ENCODE measurements around the gene NDUFB10. TPM values are rescaled to one million over a fixed set of nuclear protein-coding genes. Genes with fewer than 3 reads are reported as not detected.

NDUFB10 gene
- total RNA-seq, 1 donor: 109 TPM

GRCh38 chr16:1973461-1974156 is 14.3 kb downstream of the NDUFB10 start:
- Histone ChIP-seq H3K27ac (ENCODE audit: low read depth, low read length) (no peak overlapping the region), H3K4me3 (ENCODE audit: insufficient read depth, low read length) (no peak overlapping the region), H3K4me1 (ENCODE audit: insufficient read depth, low read length) (peaks cover 10% of the 10 kb centered on the region), H3K79me2 (ENCODE audit: insufficient read depth, low read length) (peaks cover 26% of the 10 kb centered on the region), H2AFZ (ENCODE audit: low read length) (no peak overlapping the region), H3K9me3 (ENCODE audit: low read depth, low read length) (no peaks in the 10 kb centered on the region), H4K20me1 (ENCODE audit: insufficient read depth, low read length) (peaks cover 5% of the 10 kb centered on the region), H3K27me3 (ENCODE audit: insufficient read depth, low read length) (no peaks in the 10 kb centered on the region), H3K4me2 (ENCODE audit: insufficient read depth, low read length) (no peak overlapping the region), H3K36me3 (ENCODE audit: insufficient read depth, low read length) (peaks cover 26% of the 10 kb centered on the region)
- peak; percentile 87 for DNase-seq (ENCODE audit: insufficient read length, low spot score, missing footprints)
- no peak for TF ChIP-seq CTCF (IDR thresholded peaks at IDR 0.05; ENCODE audit: extremely low read depth, low read depth, low read length)

GRCh38 chr16:1974157-1975070 is 15.1 kb downstream of the NDUFB10 start:
- Histone ChIP-seq H2AFZ (ENCODE audit: low read length) (no peak overlapping the region), H3K27ac (ENCODE audit: low read depth, low read length) (no peak overlapping the region), H3K4me1 (ENCODE audit: insufficient read depth, low read length) (peaks cover 10% of the 10 kb centered on the region), H3K4me2 (ENCODE audit: insufficient read depth, low read length) (no peak overlapping the region), H3K27me3 (ENCODE audit: insufficient read depth, low read length) (peaks cover under 1% of the 10 kb centered on the region), H3K79me2 (ENCODE audit: insufficient read depth, low read length) (peaks cover 26% of the 10 kb centered on the region), H4K20me1 (ENCODE audit: insufficient read depth, low read length) (peaks cover 10% of the 10 kb centered on the region), H3K9me3 (ENCODE audit: low read depth, low read length) (no peaks in the 10 kb centered on the region), H3K36me3 (ENCODE audit: insufficient read depth, low read length) (peaks cover 26% of the 10 kb centered on the region), H3K4me3 (ENCODE audit: insufficient read depth, low read length) (no peak overlapping the region)
- no peak for TF ChIP-seq CTCF (IDR thresholded peaks at IDR 0.05; ENCODE audit: extremely low read depth, low read depth, low read length)
- DNase-seq (ENCODE audit: insufficient read length, low spot score, missing footprints): peak; percentile 72

- H3K79me2 ChIP-seq (ENCODE audit: insufficient read depth, low read length): peaks cover 26% of the 10 kb centered on the region
- peaks cover 26% of the 10 kb centered on the region for H3K36me3 ChIP-seq (ENCODE audit: insufficient read depth, low read length)
- peak; percentile 55 for DNase-seq (ENCODE audit: insufficient read length, low spot score, missing footprints)
- H3K4me1 ChIP-seq (ENCODE audit: insufficient read depth, low read length): peaks cover 10% of the 10 kb centered on the region
- no peak for TF ChIP-seq CTCF (IDR thresholded peaks at IDR 0.05; ENCODE audit: extremely low read depth, low read depth, low read length)
- H3K9me3 ChIP-seq (ENCODE audit: low read depth, low read length): no peaks in the 10 kb centered on the region
- peaks cover 13% of the 10 kb centered on the region for H3K27me3 ChIP-seq (ENCODE audit: insufficient read depth, low read length)
- H4K20me1 ChIP-seq (ENCODE audit: insufficient read depth, low read length): peaks cover 15% of the 10 kb centered on the region
- no peak overlapping the region for H3K4me2 ChIP-seq (ENCODE audit: insufficient read depth, low read length)
- H3K27ac ChIP-seq (ENCODE audit: low read depth, low read length): no peak overlapping the region
- H2AFZ ChIP-seq (ENCODE audit: low read length): no peak overlapping the region
- H3K4me3 ChIP-seq (ENCODE audit: insufficient read depth, low read length): no peak overlapping the region
Measured at GRCh38 chr16:1975432-1976215, 16.3 kb downstream of the NDUFB10 start.

Data from osteoblast (primary cell).